GM13976 (cell line): ENCODE measurements around the gene BABAM2.

Experiments used
- DNase-seq: peaks from one replicate; pipeline ENCODE4 v3.0.0; 2012; ENCODE audit warnings: low spot score
- in situ Hi-C: fragments of 300-500 bp; cut with MboI; formaldehyde crosslinking; loops from one replicate; pipeline ENCODE4 v1.12.0; 2022; ENCODE audit warnings: low sequenced_read_pairs, mixed read lengths, inconsistent platforms; ENCODE audit not compliant: unreplicated experiment
- TF ChIP-seq, protein P1 (sequence below): IDR thresholded peaks from 2 replicates; pipeline ENCODE4 v1.5.1; 2012; ENCODE audit warnings: borderline replicate concordance, mild to moderate bottlenecking; ENCODE audit not compliant: insufficient read depth; ENCODE audit errors: extremely low read depth, missing control alignments, control extremely low read depth

The BABAM2 gene

DNA sequence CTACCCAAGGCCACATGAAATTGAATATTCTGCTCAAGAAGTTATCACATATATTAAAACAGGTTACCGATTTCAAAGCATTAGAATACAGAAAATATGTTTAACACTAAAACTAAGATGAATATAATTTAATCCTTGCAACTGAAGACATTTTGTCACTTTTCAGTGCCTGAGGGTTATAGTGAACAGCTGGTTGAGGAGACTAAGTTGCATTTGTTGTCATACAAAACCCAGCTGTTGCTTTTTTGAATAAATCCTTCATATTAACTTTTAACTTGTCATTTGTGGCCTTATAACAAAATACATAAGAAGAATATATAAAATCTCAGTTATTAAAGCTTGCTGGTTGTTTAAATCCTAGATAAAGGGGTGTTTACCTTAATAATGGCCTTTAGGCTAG lies 37.8 kb upstream of the BABAM2 start:
- no peak for DNase-seq
- in situ Hi-C loops, result no loop called here
- TF ChIP-seq, protein P1, sequence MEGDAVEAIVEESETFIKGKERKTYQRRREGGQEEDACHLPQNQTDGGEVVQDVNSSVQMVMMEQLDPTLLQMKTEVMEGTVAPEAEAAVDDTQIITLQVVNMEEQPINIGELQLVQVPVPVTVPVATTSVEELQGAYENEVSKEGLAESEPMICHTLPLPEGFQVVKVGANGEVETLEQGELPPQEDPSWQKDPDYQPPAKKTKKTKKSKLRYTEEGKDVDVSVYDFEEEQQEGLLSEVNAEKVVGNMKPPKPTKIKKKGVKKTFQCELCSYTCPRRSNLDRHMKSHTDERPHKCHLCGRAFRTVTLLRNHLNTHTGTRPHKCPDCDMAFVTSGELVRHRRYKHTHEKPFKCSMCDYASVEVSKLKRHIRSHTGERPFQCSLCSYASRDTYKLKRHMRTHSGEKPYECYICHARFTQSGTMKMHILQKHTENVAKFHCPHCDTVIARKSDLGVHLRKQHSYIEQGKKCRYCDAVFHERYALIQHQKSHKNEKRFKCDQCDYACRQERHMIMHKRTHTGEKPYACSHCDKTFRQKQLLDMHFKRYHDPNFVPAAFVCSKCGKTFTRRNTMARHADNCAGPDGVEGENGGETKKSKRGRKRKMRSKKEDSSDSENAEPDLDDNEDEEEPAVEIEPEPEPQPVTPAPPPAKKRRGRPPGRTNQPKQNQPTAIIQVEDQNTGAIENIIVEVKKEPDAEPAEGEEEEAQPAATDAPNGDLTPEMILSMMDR, result no peak

DNA sequence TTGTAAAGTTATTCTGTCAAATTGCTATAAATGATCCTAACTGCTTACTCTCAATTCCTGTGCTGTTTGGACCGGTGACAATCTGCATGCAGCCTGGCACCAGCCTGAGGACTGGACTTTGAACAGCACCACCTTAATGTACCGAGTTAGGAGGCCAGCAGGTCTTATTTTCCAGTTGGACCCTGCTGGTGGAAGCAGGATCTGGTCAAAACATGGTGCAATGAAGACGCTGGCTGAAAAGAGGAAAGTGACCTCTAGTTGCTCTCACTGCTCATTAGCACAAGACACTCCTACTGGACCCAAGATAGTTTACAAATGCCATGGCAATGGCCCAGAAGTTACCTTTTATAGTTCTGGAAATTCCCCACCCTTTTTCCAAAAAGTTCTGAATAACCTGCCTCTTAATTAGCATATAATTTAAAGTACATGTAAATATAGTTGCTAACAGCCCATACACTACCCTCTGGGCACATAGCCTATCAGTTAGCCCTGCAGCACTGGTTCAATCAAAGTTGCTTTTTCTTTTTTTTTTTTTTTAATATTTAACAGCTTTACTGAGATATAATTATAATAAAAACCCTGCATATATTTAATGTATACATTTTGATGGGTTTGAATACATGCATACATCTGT lies 36.2 kb upstream of the BABAM2 start:
- no peak for DNase-seq
- in situ Hi-C loops, result no loop called here
- TF ChIP-seq, protein P1, result no peak

DNA sequence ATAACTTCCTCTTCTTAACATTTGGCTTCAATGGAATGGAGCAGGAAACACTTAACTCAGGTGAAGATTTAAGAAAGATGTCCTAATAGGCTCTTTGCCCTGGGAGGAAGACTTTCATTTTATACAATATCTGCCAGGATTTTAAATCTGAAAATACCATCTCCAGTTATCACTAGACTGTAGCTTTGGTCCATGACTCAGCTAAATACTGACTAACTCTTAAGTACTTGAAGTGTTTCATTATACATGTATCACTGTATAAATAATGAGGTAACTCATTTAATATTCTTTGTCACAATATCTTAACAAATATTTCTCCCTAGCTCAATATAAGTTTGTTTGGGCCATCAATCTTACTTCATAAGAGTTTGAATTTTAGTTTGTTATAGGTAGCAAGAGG lies 35.1 kb upstream of the BABAM2 start:
- TF ChIP-seq, protein P1, result no peak
- no peak for DNase-seq
- in situ Hi-C loops, result no loop called here

GRCh38 chr2:27856386-27856785 lies 34.1 kb upstream of the BABAM2 start:
- DNase-seq, result no peak
- in situ Hi-C loops, result no loop called here
- TF ChIP-seq, protein P1, result no peak

DNA sequence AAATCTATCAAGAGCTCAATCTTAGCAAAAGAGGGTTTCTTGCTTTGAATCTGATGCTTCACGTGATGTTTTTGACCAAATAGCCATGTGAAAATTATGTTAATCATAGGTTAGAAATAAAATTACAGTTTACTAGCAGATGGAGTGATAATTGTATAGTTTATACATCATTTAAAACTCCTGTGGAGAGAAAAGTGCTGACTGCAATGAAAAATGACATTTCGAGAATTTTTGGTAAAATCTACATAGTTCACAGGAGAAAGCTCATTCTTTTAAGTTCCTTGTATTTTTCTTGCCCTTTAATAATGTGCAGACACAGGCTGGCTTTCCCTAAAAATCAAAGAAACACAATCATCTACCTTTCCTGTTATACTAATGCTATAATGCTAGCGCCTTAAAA lies 33.6 kb upstream of the BABAM2 start:
- TF ChIP-seq, protein P1, result no peak

DNA sequence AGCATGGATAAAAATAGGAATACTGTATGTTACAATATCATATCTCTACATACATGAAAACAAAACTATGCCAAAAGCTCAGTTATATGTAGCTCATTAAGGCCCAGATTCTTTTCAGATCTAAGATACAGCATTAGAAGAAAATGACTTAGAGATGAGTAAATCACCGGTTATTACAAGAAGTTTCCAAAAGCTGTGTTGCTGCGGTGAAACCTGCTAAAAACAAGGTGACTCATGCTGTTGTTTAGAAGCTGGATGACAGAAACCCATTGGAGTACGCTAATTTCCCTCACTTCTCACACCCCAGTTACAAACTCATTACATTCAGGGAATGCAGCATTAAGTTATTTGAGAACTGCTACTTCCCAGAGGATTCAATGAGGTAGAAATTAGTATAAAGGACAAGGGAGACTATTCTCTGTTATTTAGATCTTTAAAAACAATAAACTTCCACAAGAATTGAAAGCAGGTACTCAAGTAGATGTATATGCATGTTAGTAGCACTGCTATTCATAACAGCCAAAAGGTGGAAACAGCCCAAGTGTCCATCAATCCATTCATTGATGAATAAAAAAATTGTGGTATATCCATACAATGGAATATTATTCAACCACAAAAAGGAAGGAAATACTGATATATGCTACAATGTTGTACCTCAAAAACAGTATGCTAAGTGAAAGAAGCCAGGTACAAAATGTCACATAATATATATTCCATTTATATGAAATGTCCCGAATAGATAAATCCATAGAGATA lies 32.9 kb upstream of the BABAM2 start:
- TF ChIP-seq, protein P1, result no peak
- in situ Hi-C loops, result no loop called here
- no peak for DNase-seq

More for the DNA sequence above, 33.6 kb upstream of the BABAM2 start:
- DNase-seq, result no peak
- in situ Hi-C loops, result no loop called here

- TF ChIP-seq, protein P1, result no peak
- DNase-seq, result no peak
- in situ Hi-C loops, result no loop called here
These were observed 30.4 kb upstream of the BABAM2 start for GRCh38 chr2:27860111-27860510.
